Measurements from ENCODE around the gene SP100.

Gene SP100

DNA sequence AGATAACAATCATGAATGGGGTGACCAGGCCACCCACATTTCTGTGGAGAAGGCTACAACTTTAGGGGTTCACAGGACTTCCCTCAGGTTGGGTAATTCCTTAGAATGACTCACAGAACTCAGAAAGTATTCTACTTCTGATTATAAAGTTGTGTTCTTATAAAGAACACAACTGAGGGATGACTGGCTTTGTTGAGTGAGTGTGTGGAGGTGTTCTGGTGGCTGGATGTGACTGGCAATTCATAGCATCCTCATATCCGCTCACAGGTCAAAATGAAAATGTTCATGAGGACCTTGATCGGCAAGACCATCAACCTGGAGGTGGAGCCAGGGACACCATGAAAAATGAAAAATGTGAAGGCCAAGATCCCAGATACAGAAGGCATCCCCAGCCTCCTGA is 153.3 kb downstream of the SP100 start:
- Histone ChIP-seq H3K4me3 (ENCODE audit: insufficient read depth, low read length, poor library complexity, severe bottlenecking) (no peak overlapping the region), H4K20me1 (ENCODE audit: low read depth, low read length) (no peaks in the 10 kb centered on the region), H3K4me2 (ENCODE audit: low read depth, low read length, poor library complexity, severe bottlenecking) (no peak overlapping the region), H2AFZ (ENCODE audit: low read depth, low read length, severe bottlenecking) (no peak overlapping the region), H3K9me3 (ENCODE audit: insufficient read depth, low read length) (peaks cover 10% of the 10 kb centered on the region; the same call in 1 of the 2 replicates), H3K27ac (ENCODE audit: low read depth, low read length) (no peak overlapping the region), H3K36me3 (ENCODE audit: low read length) (no peaks in the 10 kb centered on the region), H3K9ac (ENCODE audit: low read length) (no peak overlapping the region), H3K27me3 (ENCODE audit: low read length) (no peaks in the 10 kb centered on the region), H3K79me2 (ENCODE audit: insufficient read depth, low read length) (no peaks in the 10 kb centered on the region), H3F3A (ENCODE audit: insufficient read depth) (peaks cover 18% of the 10 kb centered on the region; the same call in 1 of the 2 replicates), H3K9me2 (replicated peaks; ENCODE audit: insufficient read depth, low read length) (no peaks in the 10 kb centered on the region)
- TF ChIP-seq, protein P1, sequence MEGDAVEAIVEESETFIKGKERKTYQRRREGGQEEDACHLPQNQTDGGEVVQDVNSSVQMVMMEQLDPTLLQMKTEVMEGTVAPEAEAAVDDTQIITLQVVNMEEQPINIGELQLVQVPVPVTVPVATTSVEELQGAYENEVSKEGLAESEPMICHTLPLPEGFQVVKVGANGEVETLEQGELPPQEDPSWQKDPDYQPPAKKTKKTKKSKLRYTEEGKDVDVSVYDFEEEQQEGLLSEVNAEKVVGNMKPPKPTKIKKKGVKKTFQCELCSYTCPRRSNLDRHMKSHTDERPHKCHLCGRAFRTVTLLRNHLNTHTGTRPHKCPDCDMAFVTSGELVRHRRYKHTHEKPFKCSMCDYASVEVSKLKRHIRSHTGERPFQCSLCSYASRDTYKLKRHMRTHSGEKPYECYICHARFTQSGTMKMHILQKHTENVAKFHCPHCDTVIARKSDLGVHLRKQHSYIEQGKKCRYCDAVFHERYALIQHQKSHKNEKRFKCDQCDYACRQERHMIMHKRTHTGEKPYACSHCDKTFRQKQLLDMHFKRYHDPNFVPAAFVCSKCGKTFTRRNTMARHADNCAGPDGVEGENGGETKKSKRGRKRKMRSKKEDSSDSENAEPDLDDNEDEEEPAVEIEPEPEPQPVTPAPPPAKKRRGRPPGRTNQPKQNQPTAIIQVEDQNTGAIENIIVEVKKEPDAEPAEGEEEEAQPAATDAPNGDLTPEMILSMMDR (IDR thresholded peaks at IDR 0.05; ENCODE audit: insufficient read depth, low read length, poor library complexity, severe bottlenecking): no peak
- no peak for TF ChIP-seq EZH2phosphoT487 (conservative IDR thresholded peaks at IDR 0.05; ENCODE audit: low read length)

DNA sequence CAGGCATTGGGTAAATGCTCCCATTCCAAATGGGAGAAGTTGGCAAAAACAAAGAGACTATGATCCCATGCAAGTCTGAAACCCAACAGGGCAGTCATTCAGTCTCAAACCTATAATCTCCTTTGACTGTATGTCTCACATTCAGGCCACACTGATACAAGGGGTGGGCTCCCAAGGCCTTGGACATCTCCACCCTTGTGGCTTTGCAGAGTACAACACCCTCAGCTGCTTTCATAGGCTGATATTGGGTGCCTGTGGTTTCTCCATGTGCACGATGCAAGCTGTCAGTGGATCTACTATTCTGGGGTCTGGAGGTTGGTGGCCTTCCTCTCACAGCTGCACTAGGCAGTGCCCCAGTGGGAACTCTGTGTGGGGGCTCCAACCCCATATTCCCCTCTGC is 155.0 kb downstream of the SP100 start:
- Histone ChIP-seq H3K27ac (ENCODE audit: low read depth, low read length) (no peak overlapping the region), H3F3A (ENCODE audit: insufficient read depth) (peaks cover 3% of the 10 kb centered on the region; the same call in 1 of the 2 replicates), H3K9me3 (ENCODE audit: insufficient read depth, low read length) (peaks cover 10% of the 10 kb centered on the region; the same call in 1 of the 2 replicates), H3K9ac (ENCODE audit: low read length) (no peak overlapping the region), H3K79me2 (ENCODE audit: insufficient read depth, low read length) (no peaks in the 10 kb centered on the region), H4K20me1 (ENCODE audit: low read depth, low read length) (no peaks in the 10 kb centered on the region), H3K36me3 (ENCODE audit: low read length) (no peaks in the 10 kb centered on the region), H3K27me3 (ENCODE audit: low read length) (no peaks in the 10 kb centered on the region), H3K9me2 (replicated peaks; ENCODE audit: insufficient read depth, low read length) (no peaks in the 10 kb centered on the region), H3K4me2 (ENCODE audit: low read depth, low read length, poor library complexity, severe bottlenecking) (no peak overlapping the region), H3K4me3 (ENCODE audit: insufficient read depth, low read length, poor library complexity, severe bottlenecking) (no peak overlapping the region), H2AFZ (ENCODE audit: low read depth, low read length, severe bottlenecking) (no peak overlapping the region)
- no peak for TF ChIP-seq EZH2phosphoT487 (conservative IDR thresholded peaks at IDR 0.05; ENCODE audit: low read length)
- TF ChIP-seq, protein P1 (IDR thresholded peaks at IDR 0.05; ENCODE audit: insufficient read depth, low read length, poor library complexity, severe bottlenecking): no peak

DNA sequence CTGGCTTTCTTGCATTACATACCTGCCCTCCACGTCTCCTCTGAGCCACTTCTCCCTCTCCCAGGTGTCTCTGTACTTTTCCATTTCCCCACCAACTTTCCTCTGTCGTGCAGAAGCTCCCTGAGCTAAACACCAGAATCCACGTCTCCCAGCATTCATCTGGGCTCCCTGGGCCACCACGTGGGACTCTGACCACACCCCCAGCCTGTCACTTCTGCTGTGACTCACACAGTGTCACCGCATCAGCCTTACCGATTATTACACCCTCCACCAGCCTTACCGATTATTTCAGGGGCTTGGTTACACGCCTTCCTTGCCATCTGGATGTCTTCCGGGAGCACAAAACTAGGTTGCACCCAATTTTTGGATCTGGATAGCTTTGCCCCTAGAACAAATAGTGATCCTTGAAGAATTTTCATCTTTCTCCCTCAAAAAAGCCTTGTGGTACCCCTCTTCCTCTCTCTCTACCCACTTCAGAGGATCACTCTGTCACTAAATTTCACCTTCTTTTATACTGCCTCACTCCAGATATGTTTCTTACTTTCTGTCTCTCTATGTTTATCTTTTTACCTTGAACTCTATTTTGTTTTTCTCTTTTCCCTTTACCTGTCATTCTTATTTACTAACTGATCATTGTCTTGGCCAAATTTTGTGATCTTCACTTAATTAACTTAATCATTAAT is 159.8 kb downstream of the SP100 start:
- H3K9me2 ChIP-seq (replicated peaks; ENCODE audit: insufficient read depth, low read length): no peaks in the 10 kb centered on the region
- H3K36me3 ChIP-seq (ENCODE audit: low read length): no peaks in the 10 kb centered on the region
- H4K20me1 ChIP-seq (ENCODE audit: low read depth, low read length): no peaks in the 10 kb centered on the region
- no peak overlapping the region for H3K4me3 ChIP-seq (ENCODE audit: insufficient read depth, low read length, poor library complexity, severe bottlenecking)
- no peaks in the 10 kb centered on the region for H3K27me3 ChIP-seq (ENCODE audit: low read length)
- H3K27ac ChIP-seq (ENCODE audit: low read depth, low read length): no peak overlapping the region
- no peaks in the 10 kb centered on the region for H3K79me2 ChIP-seq (ENCODE audit: insufficient read depth, low read length)
- H3K4me2 ChIP-seq (ENCODE audit: low read depth, low read length, poor library complexity, severe bottlenecking): no peak overlapping the region
- H2AFZ ChIP-seq (ENCODE audit: low read depth, low read length, severe bottlenecking): no peak overlapping the region
- peaks cover 9% of the 10 kb centered on the region; the same call in 1 of the 2 replicates for H3K9me3 ChIP-seq (ENCODE audit: insufficient read depth, low read length)
- no peak for TF ChIP-seq EZH2phosphoT487 (conservative IDR thresholded peaks at IDR 0.05; ENCODE audit: low read length)
- TF ChIP-seq, protein P1 (IDR thresholded peaks at IDR 0.05; ENCODE audit: insufficient read depth, low read length, poor library complexity, severe bottlenecking): no peak
- no peak overlapping the region for H3K9ac ChIP-seq (ENCODE audit: low read length)
- no peaks in the 10 kb centered on the region for H3F3A ChIP-seq (ENCODE audit: insufficient read depth)
